CD4-positive, alpha-beta T cell treated with Interferon gamma for 1 hour (primary cell): ENCODE data around the gene TMPRSS3.
A peak's percentile ranks its signal among the peaks of the same experiment; 100 is the strongest.

ENCODE experiments used
- DNase-seq: peaks from one replicate; pipeline ENCODE4 v3.0.0-alpha.2; 2020

The TMPRSS3 gene

GRCh38 chr21:42387164-42387563, 8.7 kb downstream of the TMPRSS3 start:
- DNase-seq: peak; percentile 14

GRCh38 chr21:42386034-42386591, 9.7 kb downstream of the TMPRSS3 start:
- no peak for DNase-seq

- DNase-seq: no peak
These were observed 10.2 kb downstream of the TMPRSS3 start for GRCh38 chr21:42385619-42386018.

GRCh38 chr21:42384989-42385388, 10.9 kb downstream of the TMPRSS3 start:
- no peak for DNase-seq

- DNase-seq: no peak
These were observed 11.5 kb downstream of the TMPRSS3 start for GRCh38 chr21:42384156-42384945.

GRCh38 chr21:42383331-42383730, 12.5 kb downstream of the TMPRSS3 start:
- no peak for DNase-seq

- DNase-seq: no peak
These were observed 12.9 kb downstream of the TMPRSS3 start for GRCh38 chr21:42382915-42383314.

GRCh38 chr21:42381347-42381984, 14.4 kb downstream of the TMPRSS3 start:
- DNase-seq: peak; percentile 38

- no peak for DNase-seq
These were observed 16.2 kb downstream of the TMPRSS3 start for GRCh38 chr21:42379426-42380215.

GRCh38 chr21:42378418-42378817, 17.4 kb downstream of the TMPRSS3 start:
- DNase-seq: no peak

- no peak for DNase-seq
These were observed 17.9 kb downstream of the TMPRSS3 start for GRCh38 chr21:42377951-42378340.

- no peak for DNase-seq
These were observed 18.5 kb downstream of the TMPRSS3 start for GRCh38 chr21:42377211-42377950.

GRCh38 chr21:42376338-42376982, 19.4 kb downstream of the TMPRSS3 start:
- DNase-seq: no peak

- no peak for DNase-seq
These were observed 19.9 kb downstream of the TMPRSS3 start for GRCh38 chr21:42375966-42376337.

GRCh38 chr21:42375506-42375905, 20.3 kb downstream of the TMPRSS3 start:
- no peak for DNase-seq

- DNase-seq: no peak
These were observed 20.9 kb downstream of the TMPRSS3 start for GRCh38 chr21:42374864-42375499.

GRCh38 chr21:42374457-42374856, 21.4 kb downstream of the TMPRSS3 start:
- no peak for DNase-seq

GRCh38 chr21:42373908-42374455, 21.9 kb downstream of the TMPRSS3 start:
- DNase-seq: no peak

- DNase-seq: no peak
These were observed 22.5 kb downstream of the TMPRSS3 start for GRCh38 chr21:42373196-42373907.

- no peak for DNase-seq
These were observed 24.8 kb downstream of the TMPRSS3 start for GRCh38 chr21:42370894-42371654.
